Mesendoderm (in vitro differentiated cells): ENCODE measurements around the gene CIT.

Experiments used
- DNase-seq: peaks from one replicate; pipeline ENCODE4 v3.0.0; 2013
- H2AK5ac ChIP-seq: 2 replicates; pipeline ENCODE4 v1.6.1; 2013; ENCODE audit warnings: low read length, inconsistent platforms
- H2BK120ac ChIP-seq: 2 replicates; pipeline ENCODE4 v1.6.1; 2013; ENCODE audit warnings: low read depth, mild to moderate bottlenecking, low read length, moderate library complexity, mixed read lengths
- H2BK15ac ChIP-seq: replicated peaks from 2 replicates; pipeline ENCODE4 v1.6.1; 2013; ENCODE audit warnings: low read depth, mild to moderate bottlenecking, moderate library complexity
- H2BK5ac ChIP-seq: 2 replicates; pipeline ENCODE4 v1.6.1; 2013; ENCODE audit warnings: low read length, inconsistent platforms
- H3K18ac ChIP-seq: 2 replicates; pipeline ENCODE4 v1.6.1; 2013; ENCODE audit warnings: mild to moderate bottlenecking, low read length, mixed read lengths
- H3K23ac ChIP-seq: one replicate; pipeline ENCODE4 v1.6.1; 2013; ENCODE audit warnings: low read length
- H3K27ac ChIP-seq: 2 replicates; pipeline ENCODE4 v1.5.1; 2013; ENCODE audit warnings: low read depth, mild to moderate bottlenecking, inconsistent platforms, low read length, moderate library complexity
- H3K27me3 ChIP-seq: 2 replicates; pipeline ENCODE4 v1.6.1; 2013; ENCODE audit warnings: low read length, control low read depth, mild to moderate bottlenecking, inconsistent platforms; ENCODE audit not compliant: insufficient read depth, poor library complexity
- H3K36me3 ChIP-seq: 2 replicates; pipeline ENCODE4 v1.6.1; 2013; ENCODE audit warnings: low read length, inconsistent platforms; ENCODE audit not compliant: control insufficient read depth, insufficient read depth
- H3K4ac ChIP-seq: one replicate; pipeline ENCODE4 v1.6.1; 2013; ENCODE audit warnings: low read depth, mild to moderate bottlenecking, low read length, moderate library complexity
- H3K4me1 ChIP-seq: 2 replicates; pipeline ENCODE4 v1.6.1; 2013; ENCODE audit warnings: low read depth, low read length, inconsistent platforms; ENCODE audit not compliant: control insufficient read depth
- H3K4me2 ChIP-seq: 2 replicates; pipeline ENCODE4 v1.6.1; 2013; ENCODE audit warnings: low read length
- H3K4me3 ChIP-seq: 2 replicates; pipeline ENCODE4 v1.5.1; 2013; ENCODE audit warnings: mild to moderate bottlenecking, low read length
- H3K56ac ChIP-seq: one replicate; pipeline ENCODE4 v1.6.1; 2013; ENCODE audit warnings: low read length
- H3K79me1 ChIP-seq: 2 replicates; pipeline ENCODE4 v1.6.1; 2013; ENCODE audit warnings: low read length, inconsistent platforms
- H3K79me2 ChIP-seq: 2 replicates; pipeline ENCODE4 v1.6.1; 2013; ENCODE audit warnings: mild to moderate bottlenecking, low read length; ENCODE audit not compliant: control insufficient read depth, insufficient read depth
- H3K9ac ChIP-seq: 2 replicates; pipeline ENCODE4 v1.6.1; 2013; ENCODE audit warnings: low read length, inconsistent platforms
- H4K5ac ChIP-seq: one replicate; pipeline ENCODE4 v1.6.1; 2013; ENCODE audit warnings: low read length
- H4K8ac ChIP-seq: one replicate; pipeline ENCODE4 v1.6.1; 2013; ENCODE audit warnings: low read depth, mild to moderate bottlenecking, control low read depth, low read length, moderate library complexity
- WGBS: extraction: QIAGEN DNeasy Blood & Tissue Kit; methylation state at CpG from one replicate; pipeline ENCODE4 v1.1.7; 2013; ENCODE audit warnings: low lambda C conversion rate, missing lambda C conversion rate; ENCODE audit not compliant: insufficient coverage; ENCODE audit errors: extremely low coverage; 5-methylcytosine and 5-hydroxymethylcytosine counted together

Gene CIT

DNA sequence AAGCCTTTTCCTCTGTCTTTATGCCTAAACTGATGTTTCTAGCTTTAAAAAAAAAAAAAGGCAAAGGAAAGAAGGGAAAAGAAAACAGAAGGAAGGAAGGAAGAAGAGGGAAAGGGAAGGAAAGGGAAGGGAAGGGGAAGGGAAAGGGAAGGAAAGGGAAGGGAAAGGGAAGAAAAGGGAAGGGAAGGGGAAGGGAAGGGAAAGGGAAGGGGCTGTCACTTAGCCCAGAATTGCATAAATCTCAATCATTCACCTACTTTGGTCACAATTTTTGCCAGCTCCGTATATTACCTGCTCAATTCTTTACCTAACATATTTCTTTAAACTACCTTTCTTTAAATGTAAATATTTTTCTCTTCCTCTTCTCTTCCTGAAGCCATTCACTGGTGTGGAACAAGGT, 26.8 kb downstream of the CIT start:
- Histone ChIP-seq H3K4me1 (no peaks in the 10 kb centered on the region), H3K9ac (no peak overlapping the region), H3K27me3 (no peaks in the 10 kb centered on the region), H3K79me2 (no peaks in the 10 kb centered on the region), H2BK120ac (no peak overlapping the region), H3K56ac (no peak overlapping the region), H3K23ac (no peak overlapping the region), H3K18ac (no peak overlapping the region), H3K79me1 (no peaks in the 10 kb centered on the region), H2AK5ac (no peak overlapping the region), H2BK15ac (no peak overlapping the region), H3K27ac (no peak overlapping the region), H3K4me2 (no peak overlapping the region), H3K4me3 (no peak overlapping the region), H2BK5ac (no peak overlapping the region), H3K36me3 (peaks cover 3% of the 10 kb centered on the region), H4K5ac (no peak overlapping the region), H3K4ac (no peak overlapping the region), H4K8ac (no peak overlapping the region)
- DNase-seq = no peak
- 100% methylated on average over 1 of the region's 1 CpG for WGBS

DNA sequence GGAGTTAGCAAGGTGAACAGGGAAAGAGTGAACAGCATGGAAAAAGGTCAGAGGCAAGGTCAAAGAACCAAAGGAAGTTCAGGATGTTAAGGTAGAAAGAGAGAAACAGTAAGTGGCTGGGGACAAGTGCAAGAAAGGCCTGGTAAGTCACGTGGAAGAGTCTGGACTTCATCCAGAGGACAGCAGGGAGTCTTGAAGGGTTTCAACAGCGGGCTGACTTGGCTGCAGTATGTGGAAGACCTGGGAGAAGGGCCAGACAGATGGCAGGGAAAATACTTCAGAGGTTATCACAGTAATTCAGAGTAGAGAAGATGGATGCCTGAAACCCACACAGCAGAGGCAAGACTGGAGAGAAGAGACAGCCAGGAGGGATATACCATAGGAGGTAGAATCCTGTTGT, 34.0 kb downstream of the CIT start:
- WGBS = no CpG with 5 or more reads among the region's 2 CpGs
- H3K4me3 ChIP-seq = no peak overlapping the region
- H3K9ac ChIP-seq = no peak overlapping the region
- DNase-seq = no peak
- H3K27me3 ChIP-seq = no peaks in the 10 kb centered on the region
- H2BK15ac ChIP-seq = no peak overlapping the region
- no peaks in the 10 kb centered on the region for H3K4me1 ChIP-seq
- no peak overlapping the region for H3K56ac ChIP-seq
- H3K18ac ChIP-seq = no peak overlapping the region
- H2AK5ac ChIP-seq = no peak overlapping the region
- H4K5ac ChIP-seq = no peak overlapping the region
- no peak overlapping the region for H3K4ac ChIP-seq
- H3K4me2 ChIP-seq = no peak overlapping the region
- H2BK120ac ChIP-seq = no peak overlapping the region
- no peak overlapping the region for H3K23ac ChIP-seq
- H2BK5ac ChIP-seq = no peak overlapping the region
- no peak overlapping the region for H4K8ac ChIP-seq
- peaks cover 3% of the 10 kb centered on the region for H3K36me3 ChIP-seq
- peaks cover 4% of the 10 kb centered on the region for H3K79me1 ChIP-seq
- no peaks in the 10 kb centered on the region for H3K79me2 ChIP-seq
- no peak overlapping the region for H3K27ac ChIP-seq

DNA sequence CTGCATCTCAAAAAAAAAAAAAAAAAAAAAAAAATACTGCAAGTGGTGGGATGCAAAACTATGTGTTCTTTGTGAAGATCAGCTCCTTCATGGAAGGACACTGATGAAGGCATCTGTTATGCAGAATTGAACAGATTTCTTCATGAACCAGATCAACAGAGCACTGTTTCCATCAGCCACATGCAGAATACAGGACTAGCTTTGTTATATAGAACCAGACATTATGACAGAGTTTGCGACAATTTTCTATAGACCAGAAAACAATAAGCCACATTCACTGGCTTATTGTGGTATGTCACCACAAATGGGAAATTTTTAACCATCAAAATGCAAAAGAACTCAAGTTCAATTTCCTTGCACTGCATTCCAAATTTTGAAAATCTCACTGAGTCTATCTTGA, 34.7 kb downstream of the CIT start:
- no peak overlapping the region for H2BK120ac ChIP-seq
- H2AK5ac ChIP-seq = no peak overlapping the region
- no peaks in the 10 kb centered on the region for H3K4me1 ChIP-seq
- no peaks in the 10 kb centered on the region for H3K27me3 ChIP-seq
- no peak overlapping the region for H3K4me2 ChIP-seq
- peaks cover 4% of the 10 kb centered on the region for H3K79me1 ChIP-seq
- H4K5ac ChIP-seq = no peak overlapping the region
- H3K27ac ChIP-seq = no peak overlapping the region
- H3K9ac ChIP-seq = no peak overlapping the region
- H2BK5ac ChIP-seq = no peak overlapping the region
- no peak for DNase-seq
- no peak overlapping the region for H3K23ac ChIP-seq
- no peak overlapping the region for H2BK15ac ChIP-seq
- WGBS = no CpG with 5 or more reads among the region's 1 CpG
- H3K4me3 ChIP-seq = no peak overlapping the region
- H3K79me2 ChIP-seq = no peaks in the 10 kb centered on the region
- H3K4ac ChIP-seq = no peak overlapping the region
- peaks cover 2% of the 10 kb centered on the region for H3K36me3 ChIP-seq
- H4K8ac ChIP-seq = no peak overlapping the region
- no peak overlapping the region for H3K56ac ChIP-seq
- H3K18ac ChIP-seq = no peak overlapping the region

DNA sequence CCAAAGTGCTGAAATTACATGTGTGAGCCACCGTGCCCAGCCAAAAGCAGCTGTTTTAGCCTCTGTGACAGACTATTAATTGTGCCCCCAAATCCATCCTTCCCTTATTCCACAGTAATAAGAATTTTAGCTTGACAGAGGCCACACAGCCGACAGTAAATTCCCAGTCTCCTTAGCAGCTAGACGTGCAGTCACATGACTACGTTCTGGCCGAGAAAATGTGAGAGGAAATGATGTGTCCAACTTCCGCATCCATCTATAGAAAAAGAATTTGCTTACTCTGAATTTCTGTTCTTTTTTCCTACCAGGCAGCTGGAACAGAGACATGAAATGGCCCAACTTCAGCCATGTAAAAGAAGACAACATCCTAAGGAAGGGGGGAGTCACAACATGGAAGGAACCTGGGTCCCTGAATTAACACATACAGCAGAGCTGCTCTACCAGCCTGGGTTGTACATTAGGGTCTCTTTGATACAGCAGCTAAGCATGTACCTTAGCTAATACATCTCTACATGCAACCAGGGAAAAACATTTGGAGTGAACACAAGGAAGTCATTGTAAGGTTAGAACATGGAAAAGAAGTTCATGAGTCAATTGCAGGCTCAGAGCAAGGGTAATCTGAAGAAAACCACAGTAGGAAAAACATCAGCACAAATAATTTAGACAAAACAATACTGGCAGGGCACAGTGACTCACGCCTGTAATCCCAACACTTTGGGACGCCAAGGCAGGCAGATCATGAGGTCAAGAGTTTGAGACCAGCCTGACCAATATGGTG, 35.5 kb downstream of the CIT start:
- WGBS = no CpG with 5 or more reads among the region's 8 CpGs
- no peak overlapping the region for H3K4me3 ChIP-seq
- no peak overlapping the region for H3K56ac ChIP-seq
- H3K4ac ChIP-seq = no peak overlapping the region
- H3K27me3 ChIP-seq = no peaks in the 10 kb centered on the region
- no peak for DNase-seq
- no peaks in the 10 kb centered on the region for H3K4me1 ChIP-seq
- H2BK120ac ChIP-seq = no peak overlapping the region
- no peak overlapping the region for H3K23ac ChIP-seq
- peaks cover 4% of the 10 kb centered on the region for H3K79me1 ChIP-seq
- H2BK15ac ChIP-seq = no peak overlapping the region
- no peak overlapping the region for H3K18ac ChIP-seq
- no peak overlapping the region for H3K9ac ChIP-seq
- H3K36me3 ChIP-seq = peaks cover 2% of the 10 kb centered on the region
- H3K4me2 ChIP-seq = no peak overlapping the region
- no peaks in the 10 kb centered on the region for H3K79me2 ChIP-seq
- H2BK5ac ChIP-seq = no peak overlapping the region
- H2AK5ac ChIP-seq = no peak overlapping the region
- no peak overlapping the region for H4K5ac ChIP-seq
- H4K8ac ChIP-seq = no peak overlapping the region
- no peak overlapping the region for H3K27ac ChIP-seq

DNA sequence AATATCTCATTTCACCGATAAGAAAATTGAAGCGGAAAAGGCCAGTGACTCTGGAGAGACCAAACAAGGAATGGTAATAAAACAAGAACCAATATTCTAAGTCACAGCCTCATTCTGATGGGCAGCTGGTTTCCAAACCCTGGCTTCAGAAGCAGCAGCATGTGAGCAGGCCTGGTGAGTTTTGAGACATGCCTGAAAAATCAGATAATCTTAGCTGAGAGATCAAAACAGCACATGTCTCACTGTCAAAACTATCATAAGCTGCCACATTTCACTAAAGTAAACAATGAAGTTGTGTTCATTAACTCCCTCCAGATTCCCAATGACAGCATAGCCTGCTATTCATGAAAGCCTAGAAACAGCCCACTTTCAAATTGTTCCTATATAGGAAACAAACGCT, 36.5 kb downstream of the CIT start:
- Histone ChIP-seq H3K27me3 (no peaks in the 10 kb centered on the region), H3K23ac (no peak overlapping the region), H3K4ac (no peak overlapping the region), H3K4me1 (no peaks in the 10 kb centered on the region), H3K18ac (no peak overlapping the region), H3K36me3 (peaks cover 2% of the 10 kb centered on the region), H4K5ac (no peak overlapping the region), H2AK5ac (no peak overlapping the region), H4K8ac (no peak overlapping the region), H3K79me2 (no peaks in the 10 kb centered on the region), H3K4me3 (no peak overlapping the region), H2BK5ac (no peak overlapping the region), H3K79me1 (peaks cover 4% of the 10 kb centered on the region), H3K27ac (no peak overlapping the region), H2BK120ac (no peak overlapping the region), H3K4me2 (no peak overlapping the region), H3K56ac (no peak overlapping the region), H3K9ac (no peak overlapping the region), H2BK15ac (no peak overlapping the region)
- no peak for DNase-seq
- no CpG with 5 or more reads among the region's 3 CpGs for WGBS

DNA sequence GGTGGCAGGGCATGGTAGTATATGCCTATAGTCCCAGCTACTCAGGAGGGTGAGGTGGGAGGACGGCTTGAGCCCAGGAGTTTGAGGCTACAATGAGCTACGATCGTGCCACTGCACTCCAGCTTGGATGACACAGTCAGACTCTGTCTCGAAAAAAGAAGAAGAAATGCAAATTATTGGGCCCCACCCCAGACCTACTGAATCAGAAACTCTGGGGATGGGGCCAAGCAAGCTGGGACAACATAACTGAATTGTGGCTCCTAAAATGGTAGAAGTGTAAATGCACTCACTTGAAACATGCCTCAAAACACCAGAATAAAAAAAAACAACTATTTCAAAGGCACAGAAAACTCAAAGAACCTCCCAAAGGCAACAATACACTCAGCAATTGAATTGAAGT, 37.0 kb downstream of the CIT start:
- Histone ChIP-seq H2BK5ac (no peak overlapping the region), H3K4me1 (no peaks in the 10 kb centered on the region), H3K9ac (no peak overlapping the region)

More for the DNA sequence above, 37.0 kb downstream of the CIT start:
- no peak overlapping the region for H3K27ac ChIP-seq
- no peak for DNase-seq
- no peak overlapping the region for H2AK5ac ChIP-seq
- no peak overlapping the region for H3K23ac ChIP-seq
- H3K27me3 ChIP-seq = no peaks in the 10 kb centered on the region
- H3K4me3 ChIP-seq = no peak overlapping the region
- WGBS = no CpG with 5 or more reads among the region's 4 CpGs
- H3K79me2 ChIP-seq = no peaks in the 10 kb centered on the region
- H3K4me2 ChIP-seq = no peak overlapping the region
- no peak overlapping the region for H3K18ac ChIP-seq
- H3K79me1 ChIP-seq = peaks cover 4% of the 10 kb centered on the region
- H4K5ac ChIP-seq = no peak overlapping the region
- peaks cover 2% of the 10 kb centered on the region for H3K36me3 ChIP-seq
- no peak overlapping the region for H3K4ac ChIP-seq
- no peak overlapping the region for H3K56ac ChIP-seq
- no peak overlapping the region for H4K8ac ChIP-seq
- no peak overlapping the region for H2BK15ac ChIP-seq
- no peak overlapping the region for H2BK120ac ChIP-seq
